SK-N-SH treated with all-trans-retinoic acid at 6 μM for 48 hours (cell line): ENCODE measurements around the gene PRKRIP1.

Source experiments
- ESRRG ChIP-seq: fragments of 250-450 bp; sonication (Bioruptor Pico); IDR thresholded peaks from 2 replicates; pipeline ENCODE4 v1.6.1; 2021; ENCODE audit warnings: mild to moderate bottlenecking
- OSR1 ChIP-seq: fragments of 250-450 bp; sonication (Bioruptor Pico); IDR thresholded peaks from 2 replicates; pipeline ENCODE4 v1.8.0; 2022; ENCODE audit warnings: moderate library complexity, mild to moderate bottlenecking, inconsistent platforms
- TOX ChIP-seq: fragments of 250-450 bp; sonication (Bioruptor Pico); IDR thresholded peaks from 2 replicates; pipeline ENCODE4 v1.8.0; 2021; ENCODE audit warnings: mild to moderate bottlenecking, moderate library complexity, borderline replicate concordance
- ZFP3 ChIP-seq: fragments of 250-450 bp; sonication (Bioruptor Pico); IDR thresholded peaks from 2 replicates; pipeline ENCODE4 v1.5.0; 2020; ENCODE audit warnings: mild to moderate bottlenecking, moderate library complexity
- ZFP30 ChIP-seq: fragments of 450-650 bp; formaldehyde crosslinking; IDR thresholded peaks from 2 replicates; pipeline ENCODE4 v1.5.0; 2022; ENCODE audit warnings: mild to moderate bottlenecking, moderate library complexity
- ZNF8 ChIP-seq: fragments of 450-650 bp; formaldehyde crosslinking; IDR thresholded peaks from 2 replicates; pipeline ENCODE4 v1.5.0; 2020; ENCODE audit warnings: mild to moderate bottlenecking, moderate library complexity
- TF ChIP-seq, protein P1 (sequence below): fragments of 250-450 bp; sonication (Bioruptor Pico); IDR thresholded peaks from 2 replicates; pipeline ENCODE4 v1.8.0; 2020; ENCODE audit warnings: mild to moderate bottlenecking, moderate library complexity, borderline replicate concordance
- TF ChIP-seq, protein P2 (sequence below): fragments of 250-450 bp; sonication (Bioruptor Pico); IDR thresholded peaks from 2 replicates; pipeline ENCODE4 v1.5.1; 2020; ENCODE audit warnings: low read depth, mild to moderate bottlenecking, moderate library complexity

- TF ChIP-seq, protein P1, sequence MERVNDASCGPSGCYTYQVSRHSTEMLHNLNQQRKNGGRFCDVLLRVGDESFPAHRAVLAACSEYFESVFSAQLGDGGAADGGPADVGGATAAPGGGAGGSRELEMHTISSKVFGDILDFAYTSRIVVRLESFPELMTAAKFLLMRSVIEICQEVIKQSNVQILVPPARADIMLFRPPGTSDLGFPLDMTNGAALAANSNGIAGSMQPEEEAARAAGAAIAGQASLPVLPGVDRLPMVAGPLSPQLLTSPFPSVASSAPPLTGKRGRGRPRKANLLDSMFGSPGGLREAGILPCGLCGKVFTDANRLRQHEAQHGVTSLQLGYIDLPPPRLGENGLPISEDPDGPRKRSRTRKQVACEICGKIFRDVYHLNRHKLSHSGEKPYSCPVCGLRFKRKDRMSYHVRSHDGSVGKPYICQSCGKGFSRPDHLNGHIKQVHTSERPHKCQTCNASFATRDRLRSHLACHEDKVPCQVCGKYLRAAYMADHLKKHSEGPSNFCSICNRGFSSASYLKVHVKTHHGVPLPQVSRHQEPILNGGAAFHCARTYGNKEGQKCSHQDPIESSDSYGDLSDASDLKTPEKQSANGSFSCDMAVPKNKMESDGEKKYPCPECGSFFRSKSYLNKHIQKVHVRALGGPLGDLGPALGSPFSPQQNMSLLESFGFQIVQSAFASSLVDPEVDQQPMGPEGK (CRISPR knock-in tag): no peak
- TF ChIP-seq, protein P2, sequence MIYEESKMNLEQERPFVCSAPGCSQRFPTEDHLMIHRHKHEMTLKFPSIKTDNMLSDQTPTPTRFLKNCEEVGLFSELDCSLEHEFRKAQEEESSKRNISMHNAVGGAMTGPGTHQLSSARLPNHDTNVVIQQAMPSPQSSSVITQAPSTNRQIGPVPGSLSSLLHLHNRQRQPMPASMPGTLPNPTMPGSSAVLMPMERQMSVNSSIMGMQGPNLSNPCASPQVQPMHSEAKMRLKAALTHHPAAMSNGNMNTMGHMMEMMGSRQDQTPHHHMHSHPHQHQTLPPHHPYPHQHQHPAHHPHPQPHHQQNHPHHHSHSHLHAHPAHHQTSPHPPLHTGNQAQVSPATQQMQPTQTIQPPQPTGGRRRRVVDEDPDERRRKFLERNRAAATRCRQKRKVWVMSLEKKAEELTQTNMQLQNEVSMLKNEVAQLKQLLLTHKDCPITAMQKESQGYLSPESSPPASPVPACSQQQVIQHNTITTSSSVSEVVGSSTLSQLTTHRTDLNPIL: no peak
- TF ChIP-seq TOX (CRISPR knock-in tag) (no peak), ZNF8 (CRISPR knock-in tag) (no peak), ZFP30 (CRISPR knock-in tag) (no peak), OSR1 (CRISPR knock-in tag) (no peak), ESRRG (CRISPR knock-in tag) (no peak), ZFP3 (CRISPR knock-in tag) (no peak)
Measured at GRCh38 chr7:102463841-102464576, 67.8 kb downstream of the PRKRIP1 start.
